Measurements from ENCODE around the gene RAB17. TPM values are rescaled to one million over a fixed set of nuclear protein-coding genes. Genes with fewer than 3 reads are reported as not detected.

The RAB17 gene
- total RNA-seq, 1 experiment from 2014 or later: not detected

Small RNA genes lying within 50 kb of the gene (small RNA-seq; reads per million reads assigned to genes)
- gene RNU6-1140P: not detected

Other genes with a start within 250 kb of the RAB17 start
- 251 and 254 TPM in 2 replicates for gene COL6A3, start 176.6 kb downstream of the RAB17 start, total RNA-seq (2014; rRNA removed; shearing (Covaris generic))
- not detected in 2 replicates for gene MLPH, start 103.5 kb downstream of the RAB17 start, total RNA-seq (2014; rRNA removed; shearing (Covaris generic))
- gene PRLH, start 24.2 kb downstream of the RAB17 start, total RNA-seq (2014; rRNA removed; shearing (Covaris generic)): not detected in 2 replicates
- 60.7 and 76.9 TPM in 2 replicates for gene LRRFIP1, start 36.9 kb upstream of the RAB17 start, total RNA-seq (2014; rRNA removed; shearing (Covaris generic))
- 0.32 and 0.40 TPM in 2 replicates for gene RBM44, start 208.0 kb upstream of the RAB17 start, total RNA-seq (2014; rRNA removed; shearing (Covaris generic))